HG02763 (cell line): Measurements from ENCODE around the gene NCR2.
"Not testable (repeated sequence)": the region's sequence is repeated elsewhere in the genome, so short reads cannot be mapped to it uniquely, and the experiment has no call there.

Experiments
- ATAC-seq: cut with Tn5 transposase; IDR thresholded peaks from one replicate; pipeline ENCODE4 v1.9.1; 2021; ENCODE audit warnings: mild to moderate bottlenecking, moderate library complexity; ENCODE audit not compliant: unreplicated experiment

NCR2 gene, protein sequence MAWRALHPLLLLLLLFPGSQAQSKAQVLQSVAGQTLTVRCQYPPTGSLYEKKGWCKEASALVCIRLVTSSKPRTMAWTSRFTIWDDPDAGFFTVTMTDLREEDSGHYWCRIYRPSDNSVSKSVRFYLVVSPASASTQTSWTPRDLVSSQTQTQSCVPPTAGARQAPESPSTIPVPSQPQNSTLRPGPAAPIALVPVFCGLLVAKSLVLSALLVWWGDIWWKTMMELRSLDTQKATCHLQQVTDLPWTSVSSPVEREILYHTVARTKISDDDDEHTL

DNA sequence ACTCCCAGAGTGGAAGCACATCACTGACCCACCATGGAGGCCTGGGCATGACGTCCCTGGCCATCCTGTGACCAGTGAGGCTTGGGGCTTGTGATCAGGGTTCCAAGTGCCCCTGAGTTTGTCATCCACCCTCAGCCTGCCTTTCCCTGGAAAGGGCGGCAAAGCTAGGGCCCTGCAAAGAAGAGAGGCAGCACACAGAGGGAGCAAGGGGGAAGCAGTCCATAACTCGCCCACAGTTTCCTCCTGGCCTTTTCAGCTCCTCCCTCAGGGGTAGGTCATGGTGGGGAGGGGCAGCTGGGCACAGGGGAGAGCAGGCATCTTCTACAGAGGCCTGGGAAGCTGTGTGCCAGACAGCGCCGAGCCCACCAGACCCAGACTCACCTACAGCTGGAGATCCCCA is at the start of gene NCR2:
TSS of gene NCR2 (plus strand) at position 313 of the 400 bp plus-strand sequence. CDS start 269 bp downstream, outside the sequence.
- no peak for ATAC-seq

DNA sequence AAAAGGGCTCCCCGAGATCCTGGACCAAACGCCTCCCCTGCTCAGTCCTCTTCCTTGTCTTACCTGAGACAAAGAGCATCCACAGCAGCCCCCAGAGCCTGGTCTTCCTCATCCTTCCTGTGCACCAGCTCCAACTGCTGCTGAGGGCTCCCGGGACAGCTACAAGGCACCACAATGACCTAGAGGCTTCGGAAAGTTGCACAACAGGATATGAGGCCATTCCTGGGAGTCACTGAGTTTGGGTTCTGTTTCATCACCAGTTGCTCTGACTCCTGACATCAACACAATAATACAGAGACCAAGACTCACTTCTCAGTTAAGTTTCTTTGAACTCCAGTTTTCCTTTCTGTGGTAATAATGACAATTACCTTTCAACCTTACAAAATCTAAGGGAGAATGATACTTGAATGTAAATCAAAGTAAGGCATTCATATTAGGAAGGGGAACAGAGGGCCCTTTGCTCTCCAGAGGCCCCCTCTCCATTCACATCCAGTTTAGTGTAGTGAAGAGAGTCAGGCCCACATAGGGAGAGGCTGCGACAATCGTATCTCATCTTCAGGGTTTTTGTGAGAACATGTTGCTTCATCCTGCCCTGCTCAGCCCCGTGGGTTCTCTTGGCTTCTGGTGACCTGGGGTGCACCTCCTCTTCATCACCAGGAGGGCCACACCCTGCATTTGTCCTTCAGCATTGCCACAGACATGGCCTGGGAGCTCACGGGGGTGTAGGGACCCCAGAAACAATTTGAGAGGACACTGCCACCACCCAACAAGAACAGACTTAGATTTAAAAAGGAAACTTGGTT is 48.7 kb upstream of the NCR2 start, which contains the start of gene TREM1:
TSS of gene TREM1 (minus strand) at position 139 of the 803 bp plus-strand sequence. CDS start at position 112, 27 bp downstream.
- no peak for ATAC-seq

DNA sequence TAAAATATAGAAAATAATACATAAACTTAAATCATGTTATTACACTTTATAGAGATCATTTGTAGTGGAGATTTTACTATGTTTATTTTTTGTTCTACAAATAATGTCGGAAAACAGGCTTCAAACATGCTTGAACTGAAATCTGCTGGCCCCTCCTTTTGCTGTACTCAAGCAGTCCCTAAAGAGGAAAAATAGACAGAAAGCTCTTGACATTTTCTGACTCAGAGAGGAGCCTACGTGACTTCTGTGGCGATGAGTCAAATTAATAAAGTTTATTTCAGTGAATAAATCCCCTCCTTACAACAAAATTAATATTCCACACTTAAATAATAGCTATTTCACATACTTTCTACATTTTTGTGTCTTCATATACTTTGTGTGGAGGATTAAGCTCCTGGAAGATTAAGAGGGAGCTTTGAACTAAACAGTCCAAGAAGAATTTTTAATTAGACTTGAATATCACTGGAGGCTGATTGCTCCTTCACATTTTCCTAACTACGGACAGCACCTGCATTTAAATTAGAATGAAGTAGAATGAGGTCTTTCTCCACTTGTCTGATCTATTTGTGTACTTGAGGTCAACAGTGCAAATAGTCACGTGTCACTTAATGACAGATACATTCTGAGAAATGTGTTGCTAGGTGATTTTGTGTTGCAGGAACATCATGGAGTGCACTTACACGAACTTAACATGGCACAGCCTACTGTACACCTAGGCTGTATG is 47.2 kb upstream of the NCR2 start:
- ATAC-seq: no peak

DNA sequence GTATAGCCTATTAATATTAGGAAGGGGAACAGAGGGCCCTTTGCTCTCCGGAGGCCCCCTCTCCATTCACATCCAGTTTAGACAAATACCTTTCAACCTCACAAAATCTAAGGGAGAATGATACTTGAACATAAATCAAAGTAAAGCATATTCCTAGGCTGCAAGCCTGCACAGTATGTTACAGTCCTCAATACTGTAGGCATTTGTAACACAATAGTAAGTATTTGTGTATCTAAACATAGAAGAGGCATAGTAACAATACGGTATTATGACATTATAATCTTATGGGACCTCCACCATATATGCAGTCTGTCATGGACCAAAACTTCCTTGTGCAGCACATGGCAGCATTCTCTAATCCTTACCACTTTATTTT is 46.7 kb upstream of the NCR2 start:
- ATAC-seq: no peak

DNA sequence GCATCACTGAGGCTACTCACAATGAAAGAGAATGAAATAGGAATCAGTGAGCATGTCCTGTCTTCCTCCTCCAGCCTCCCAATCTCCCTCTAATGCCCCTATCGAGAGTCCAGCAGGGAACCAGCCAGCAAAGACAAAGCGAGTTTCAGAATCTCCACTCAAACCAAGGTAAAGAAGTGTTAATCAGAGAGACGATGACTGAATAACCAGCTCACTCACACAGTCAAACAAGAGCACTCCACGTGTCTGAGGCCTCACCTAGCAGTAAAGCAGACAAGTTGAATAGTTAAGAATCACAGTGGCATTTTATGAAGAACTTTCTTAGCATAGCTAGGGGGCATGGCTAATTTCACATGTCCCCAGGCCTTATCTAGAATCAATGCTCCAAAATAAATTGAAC is 45.6 kb upstream of the NCR2 start:
- no peak for ATAC-seq

DNA sequence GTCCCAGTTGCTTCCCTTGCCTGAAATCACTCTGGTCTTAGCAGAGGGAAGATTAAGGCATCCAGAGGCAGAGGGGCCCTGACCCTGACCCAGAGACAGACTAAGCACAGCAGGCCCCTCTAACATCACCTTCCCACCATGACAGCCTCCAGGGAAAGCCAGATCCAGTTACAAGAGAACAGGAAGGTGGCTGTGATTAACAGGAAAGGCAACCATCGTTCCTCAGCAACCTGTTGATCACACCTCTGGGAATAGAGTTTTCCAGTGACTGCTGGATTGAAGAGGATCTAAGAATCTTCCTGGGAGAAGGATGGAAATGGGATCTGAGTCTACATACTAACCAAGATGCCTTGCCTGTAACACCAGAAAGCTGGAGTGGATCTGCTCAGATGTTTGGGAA is 43.7 kb upstream of the NCR2 start:
- no peak for ATAC-seq

DNA sequence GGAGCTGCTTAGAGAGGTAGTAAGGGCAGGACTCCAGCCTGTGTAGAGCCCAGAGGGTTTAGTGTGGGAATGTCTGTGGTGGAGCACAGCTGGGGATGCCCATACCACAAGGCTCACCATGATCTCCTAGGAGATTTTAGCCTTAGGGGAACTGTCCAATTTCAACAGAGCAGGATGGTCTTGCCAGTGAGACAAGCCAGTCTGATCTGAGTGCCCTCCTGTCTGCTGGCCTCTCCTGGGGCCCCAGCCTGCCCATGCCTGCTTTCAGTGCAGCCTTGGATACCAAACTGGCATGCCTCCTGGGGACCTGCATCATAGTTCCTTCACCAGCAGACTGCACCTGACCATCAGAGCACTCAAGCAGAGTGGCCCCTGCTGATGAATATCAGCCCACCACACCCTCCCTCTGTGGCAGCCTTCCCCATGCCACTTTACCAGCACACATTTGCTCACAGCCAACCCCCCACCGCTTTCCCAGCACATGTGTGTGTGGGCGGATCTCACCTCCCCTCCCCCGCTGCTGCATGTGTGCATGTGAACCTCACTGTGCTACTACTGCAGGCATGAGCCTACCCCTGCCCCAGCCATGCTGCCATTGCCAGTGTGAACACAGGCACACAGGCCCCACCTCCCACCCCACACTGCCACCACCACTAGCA is 41.1 kb upstream of the NCR2 start:
- no peak for ATAC-seq

DNA sequence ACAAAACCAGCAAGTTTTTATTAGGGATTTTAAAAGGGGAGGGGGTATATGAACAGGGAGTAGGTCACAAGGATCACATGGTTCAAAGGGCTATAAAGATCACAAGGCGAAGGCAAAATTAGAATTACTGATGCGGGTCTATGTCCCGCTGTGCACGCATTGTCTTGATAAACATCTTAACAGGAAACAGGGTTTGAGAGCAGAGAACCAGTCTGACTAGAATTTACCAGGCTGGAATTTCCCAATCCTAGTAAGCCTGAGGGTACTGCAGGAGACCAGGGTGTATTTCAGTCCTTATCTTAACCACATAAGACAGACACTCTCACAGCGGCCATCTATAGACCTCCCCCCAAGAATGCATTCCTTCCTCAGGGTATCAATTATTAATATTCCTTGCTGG is 38.2 kb upstream of the NCR2 start:
- not testable (repeated sequence) for ATAC-seq

DNA sequence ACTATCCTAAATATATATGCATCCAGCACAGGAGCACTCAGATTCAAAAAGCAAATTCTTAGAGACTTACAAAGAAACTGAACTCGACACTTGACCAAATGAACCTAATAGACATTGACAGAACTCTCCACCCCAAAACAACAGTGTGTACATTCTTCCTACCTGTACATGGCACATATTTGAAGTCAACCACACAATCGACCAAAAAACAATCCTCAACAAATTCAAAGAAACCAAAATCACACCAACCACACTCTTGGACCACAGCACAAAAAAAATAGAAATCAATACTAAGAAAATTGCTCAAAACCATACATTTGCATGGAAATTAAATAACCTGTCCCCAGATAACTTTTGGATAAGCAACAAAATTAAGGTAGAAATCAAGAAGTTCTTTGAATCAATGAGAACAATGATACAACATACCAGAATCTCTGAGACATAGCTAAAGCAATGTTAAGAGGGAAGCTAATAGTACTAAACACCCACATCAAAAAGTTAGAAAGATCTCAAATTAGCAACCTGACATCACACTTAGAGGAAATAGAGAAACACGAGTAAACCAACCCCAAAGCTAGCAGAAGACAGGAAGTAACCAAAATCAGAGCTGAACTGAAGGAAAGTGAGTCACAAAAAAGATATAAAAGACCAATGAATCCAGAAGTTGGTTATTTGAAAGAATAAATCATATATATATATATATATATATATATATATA is 36.5 kb upstream of the NCR2 start:
- ATAC-seq: no peak

DNA sequence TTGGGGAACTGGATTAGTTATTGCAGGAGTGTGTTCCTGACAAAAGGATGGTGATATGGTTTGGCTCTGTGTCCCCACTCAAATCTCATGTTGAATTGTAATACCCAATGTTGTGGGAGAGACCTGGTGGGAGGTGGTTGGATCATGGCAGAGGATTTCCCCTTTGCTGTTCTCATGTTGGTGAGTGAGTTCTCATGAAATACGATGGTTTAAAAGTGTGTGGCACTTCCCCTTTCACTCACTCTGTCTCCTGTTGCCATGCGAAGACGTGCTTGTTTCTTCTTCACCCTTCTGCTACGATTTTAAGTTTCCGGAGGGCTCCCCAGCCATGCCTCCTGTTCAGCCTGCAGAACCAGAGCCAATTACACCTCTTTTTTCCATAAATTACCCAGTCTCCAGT is 32.8 kb upstream of the NCR2 start:
- no peak for ATAC-seq

DNA sequence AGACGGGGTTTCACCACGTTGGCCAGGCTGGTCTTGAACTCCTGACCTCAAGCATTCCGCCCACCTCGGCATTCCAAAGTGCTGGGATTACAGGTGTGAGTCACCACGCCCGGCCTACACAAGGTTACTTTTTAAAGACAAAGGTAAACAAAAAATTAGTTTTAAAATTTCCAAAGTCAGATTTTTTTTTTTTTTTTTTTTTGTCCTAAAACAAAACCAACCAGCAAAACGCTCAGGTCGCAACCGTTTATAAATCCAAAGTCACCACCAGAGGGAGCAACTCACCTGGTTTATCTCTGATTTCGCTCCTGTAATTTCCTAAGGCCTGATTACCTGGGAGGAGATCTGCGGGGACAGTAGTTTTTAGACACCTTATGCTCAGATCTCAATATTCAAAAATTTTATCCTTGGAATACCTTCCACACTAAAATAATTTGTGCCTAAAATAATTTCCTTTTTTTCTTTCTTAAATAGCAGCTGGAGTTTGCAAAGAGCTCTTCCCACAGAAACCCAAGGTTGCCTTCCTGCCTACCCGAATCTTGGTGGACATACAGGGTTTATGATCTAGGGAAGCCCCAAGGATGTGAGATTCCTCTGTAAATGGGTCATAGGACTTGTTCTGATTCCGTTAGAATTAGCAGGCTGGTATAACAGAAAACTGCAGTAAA is 29.1 kb upstream of the NCR2 start:
- ATAC-seq: no peak

DNA sequence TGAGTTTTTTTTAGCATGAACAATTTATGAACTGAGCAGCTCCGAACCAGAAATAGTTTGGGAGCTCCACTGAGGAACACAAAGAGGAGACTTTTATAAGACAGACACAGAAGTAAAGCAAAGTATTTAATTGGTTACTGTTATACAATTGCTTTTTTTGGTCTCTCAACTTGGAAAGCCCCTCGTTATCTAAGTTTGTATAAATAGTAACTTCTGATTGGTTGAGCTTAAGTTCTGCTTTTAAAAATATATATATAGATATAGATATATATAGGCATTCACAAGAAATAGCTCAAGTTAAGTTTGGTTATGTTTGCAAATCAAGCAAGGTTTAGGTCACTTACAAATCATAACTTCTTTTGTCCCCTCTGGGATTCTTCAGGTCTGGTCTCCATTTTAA is 20.2 kb upstream of the NCR2 start:
- no peak for ATAC-seq

DNA sequence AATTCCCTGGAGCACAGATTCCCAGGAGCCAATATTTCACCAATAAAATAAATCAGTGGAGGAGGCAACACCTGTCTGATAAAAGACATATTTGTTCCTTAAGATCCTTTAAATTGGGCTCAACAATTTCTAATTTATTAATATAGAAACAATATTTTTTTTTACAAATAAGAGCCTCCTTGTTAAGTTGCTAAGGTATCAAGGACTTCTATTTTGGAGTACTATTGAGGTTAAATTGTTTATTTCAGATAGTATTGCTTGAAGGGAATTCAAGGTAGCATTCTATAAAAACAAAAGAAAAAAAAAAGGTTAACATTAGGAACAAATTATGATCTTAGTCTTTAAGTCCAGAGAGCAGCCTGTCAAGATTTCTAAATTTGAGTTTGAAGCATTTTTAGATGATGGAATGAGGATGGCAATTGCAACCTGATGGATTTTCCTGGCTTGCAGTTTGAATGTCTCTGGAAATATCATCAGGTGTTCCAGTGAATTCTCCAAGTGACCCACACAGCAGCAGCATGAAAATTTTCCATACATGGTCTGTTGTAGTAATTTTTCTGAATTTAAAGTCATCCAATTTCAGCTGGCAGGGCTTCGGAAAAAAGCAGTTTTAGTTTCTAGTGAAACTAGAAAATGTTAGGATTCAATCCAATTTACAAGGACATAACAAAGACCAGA is 19.3 kb upstream of the NCR2 start:
- ATAC-seq: no peak

DNA sequence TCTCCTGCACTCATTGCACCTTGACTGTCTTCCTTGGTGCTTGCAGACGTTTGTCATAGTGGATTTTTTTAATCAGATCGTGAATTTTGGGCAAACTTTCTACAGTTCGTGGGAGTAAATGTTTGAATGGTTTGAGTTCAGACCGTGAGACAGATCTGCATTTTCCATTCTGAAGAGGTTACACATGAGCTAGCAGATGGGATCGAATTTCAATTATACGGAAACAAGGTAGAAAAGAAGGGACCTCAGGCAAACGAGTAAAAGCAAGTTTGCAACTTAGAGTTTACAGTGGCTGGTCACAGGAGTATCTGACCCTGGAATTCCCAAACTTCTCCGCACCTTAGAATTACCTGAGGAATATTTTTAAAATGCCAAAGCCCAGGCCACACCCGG is 17.2 kb upstream of the NCR2 start:
- ATAC-seq: no peak

DNA sequence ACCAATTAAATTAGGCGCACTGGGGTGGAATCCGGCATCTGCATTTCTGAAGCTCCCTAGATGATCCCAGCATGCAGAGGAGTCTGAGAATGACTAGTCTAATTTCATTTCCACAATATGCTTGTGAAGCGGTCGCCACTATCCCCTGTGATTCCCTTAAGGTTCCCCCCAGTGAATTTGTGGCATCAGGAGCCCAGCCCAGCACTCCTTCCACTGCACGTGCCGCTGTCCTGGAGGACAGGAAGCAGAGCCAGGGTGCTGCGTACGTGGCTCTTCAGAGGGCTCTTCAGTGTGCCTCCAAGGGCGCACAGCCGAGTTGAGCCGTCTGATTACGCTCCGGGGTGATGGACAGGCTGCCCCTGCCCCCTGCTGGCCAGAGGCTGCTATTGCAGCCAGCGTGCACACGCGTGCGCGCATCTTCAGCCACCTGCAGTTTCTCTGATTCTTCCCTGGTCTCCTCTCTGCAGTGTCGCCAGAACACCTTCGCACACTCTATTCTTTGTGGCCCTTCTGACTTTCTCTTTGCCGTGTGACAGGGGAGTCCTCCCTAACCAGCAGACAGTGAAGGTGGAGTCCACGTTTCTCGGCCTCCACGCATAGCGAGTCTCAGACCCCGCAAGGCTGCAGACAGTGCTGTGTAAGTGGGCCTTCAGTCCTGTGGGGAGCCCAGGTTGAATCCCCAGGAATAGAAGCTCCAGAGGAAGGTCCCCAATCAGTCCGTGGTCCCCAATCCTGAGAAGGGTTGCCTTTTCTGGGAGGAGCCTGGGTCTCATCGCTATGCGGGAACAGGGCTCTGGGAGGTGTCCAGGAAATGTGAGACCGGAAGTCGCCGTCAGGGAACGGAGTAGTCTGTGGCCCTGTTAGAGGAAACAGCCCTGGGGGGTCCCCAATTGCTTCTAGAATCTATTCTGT is 16.5 kb upstream of the NCR2 start:
- ATAC-seq: peak; percentile 82

DNA sequence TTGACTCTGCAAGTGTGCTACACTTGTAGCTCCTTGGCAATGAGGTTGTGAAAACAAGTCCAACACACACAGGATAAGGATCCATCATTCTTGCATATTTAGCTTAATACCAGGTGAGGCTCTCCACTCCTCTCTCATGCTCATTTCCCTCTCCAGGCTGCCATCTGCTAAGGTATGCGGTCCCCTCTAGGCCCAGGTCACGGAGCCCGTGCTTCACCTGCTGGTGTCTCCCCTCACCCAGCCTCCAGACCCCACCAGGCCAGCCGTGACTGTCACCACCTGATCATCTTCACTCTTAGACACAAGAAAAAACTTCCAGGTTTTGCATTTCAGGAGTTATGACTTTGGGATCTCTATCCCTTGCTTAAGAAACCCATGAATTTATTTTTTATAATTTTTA is 14.2 kb upstream of the NCR2 start:
- no peak for ATAC-seq

DNA sequence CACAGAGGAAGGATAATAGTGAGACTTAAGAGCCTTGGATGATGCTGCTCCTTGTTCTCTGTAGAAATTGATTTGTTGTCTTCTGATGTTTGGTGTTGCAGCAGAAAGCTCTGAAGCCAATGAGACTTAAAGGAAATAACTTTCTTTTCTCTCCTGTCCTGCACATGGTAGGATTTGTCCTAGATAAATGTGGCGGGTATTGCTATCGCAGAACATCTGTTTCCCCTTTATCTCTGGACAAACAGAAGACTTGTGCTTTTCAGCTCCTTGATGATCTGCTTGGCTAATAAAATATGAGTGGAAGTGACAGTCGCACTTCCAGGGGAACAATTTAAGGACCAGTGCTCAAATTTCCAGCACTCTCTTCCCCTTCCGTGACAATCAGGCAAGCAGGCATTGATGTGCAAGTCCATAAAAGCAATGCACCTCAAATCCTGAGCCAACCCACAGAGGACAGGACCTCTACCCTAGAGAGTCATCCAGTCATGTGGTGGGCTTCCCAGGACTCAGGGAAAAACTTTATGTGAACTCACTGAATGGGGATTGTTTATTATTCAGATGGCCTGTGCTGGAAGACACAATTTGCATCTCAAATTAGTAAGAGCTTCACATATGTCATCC is 9.9 kb upstream of the NCR2 start:
- ATAC-seq: no peak

DNA sequence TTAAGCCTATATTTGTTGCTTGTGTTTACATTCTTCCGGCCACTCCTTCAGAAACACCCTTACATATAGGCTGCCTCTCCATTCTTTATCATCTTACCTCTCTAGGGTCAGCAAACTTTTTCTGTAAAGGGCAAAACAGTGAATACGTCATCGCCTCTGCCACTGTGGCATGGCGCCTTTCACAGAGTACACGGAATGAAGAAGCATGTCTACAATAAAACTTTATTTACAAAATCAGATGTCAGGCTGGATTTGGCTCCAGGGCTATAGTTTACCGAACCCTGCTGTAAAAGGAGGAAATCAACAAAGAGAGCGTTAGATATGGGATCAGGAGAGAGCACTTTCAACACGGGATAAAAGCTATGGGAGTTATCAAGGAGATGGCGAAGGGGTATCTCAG is 9.3 kb upstream of the NCR2 start:
- ATAC-seq: no peak
